GM12872 (cell line): ENCODE measurements around the gene PRR22.

ENCODE experiments used
- CTCF ChIP-seq: IDR thresholded peaks from 3 replicates; pipeline ENCODE4 v1.5.1; 2011; ENCODE audit warnings: low read depth, mild to moderate bottlenecking, low read length, moderate library complexity; ENCODE audit not compliant: insufficient read depth

The PRR22 gene

GRCh38 chr19:5798244-5798643 is 13.7 kb upstream of the PRR22 start:
- TF ChIP-seq CTCF, result no peak

DNA sequence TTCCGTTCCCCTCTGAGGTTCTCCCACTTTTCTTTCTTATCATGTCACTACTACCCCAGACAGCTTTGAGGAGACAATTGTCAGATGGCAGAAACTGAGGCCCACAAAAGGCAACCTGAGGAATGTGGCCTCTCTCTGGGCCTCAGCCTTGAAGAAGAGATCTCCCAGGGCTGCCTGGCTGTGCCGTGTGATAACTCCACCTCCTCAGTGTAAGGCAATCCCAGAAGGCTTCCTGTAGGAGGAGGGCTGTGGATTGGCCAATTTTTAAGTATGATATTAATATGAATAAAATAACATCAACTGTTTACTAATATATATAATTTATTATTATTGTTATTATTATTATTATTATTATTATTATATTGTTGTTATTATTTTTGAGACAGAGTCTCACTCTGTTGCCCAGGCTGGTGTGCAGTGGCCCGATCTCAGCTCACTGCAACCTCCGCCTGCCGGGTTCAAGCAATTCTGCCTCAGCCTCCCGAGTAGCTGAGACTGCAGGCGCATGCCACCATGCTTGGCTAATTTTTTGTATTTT is 10.9 kb upstream of the PRR22 start:
- no peak for TF ChIP-seq CTCF

- TF ChIP-seq CTCF, result no peak
Measured at GRCh38 chr19:5793188-5793587, 8.6 kb upstream of the PRR22 start.

GRCh38 chr19:5792224-5792623 is 7.7 kb upstream of the PRR22 start:
- TF ChIP-seq CTCF, result no peak

GRCh38 chr19:5790559-5791520 is 6.3 kb upstream of the PRR22 start, which contains the start of gene DUS3L:
TSS of gene DUS3L (minus strand) at chr19:5791163. CDS start at chr19:5791141, 22 bp downstream.
- TF ChIP-seq CTCF, result no peak

DNA sequence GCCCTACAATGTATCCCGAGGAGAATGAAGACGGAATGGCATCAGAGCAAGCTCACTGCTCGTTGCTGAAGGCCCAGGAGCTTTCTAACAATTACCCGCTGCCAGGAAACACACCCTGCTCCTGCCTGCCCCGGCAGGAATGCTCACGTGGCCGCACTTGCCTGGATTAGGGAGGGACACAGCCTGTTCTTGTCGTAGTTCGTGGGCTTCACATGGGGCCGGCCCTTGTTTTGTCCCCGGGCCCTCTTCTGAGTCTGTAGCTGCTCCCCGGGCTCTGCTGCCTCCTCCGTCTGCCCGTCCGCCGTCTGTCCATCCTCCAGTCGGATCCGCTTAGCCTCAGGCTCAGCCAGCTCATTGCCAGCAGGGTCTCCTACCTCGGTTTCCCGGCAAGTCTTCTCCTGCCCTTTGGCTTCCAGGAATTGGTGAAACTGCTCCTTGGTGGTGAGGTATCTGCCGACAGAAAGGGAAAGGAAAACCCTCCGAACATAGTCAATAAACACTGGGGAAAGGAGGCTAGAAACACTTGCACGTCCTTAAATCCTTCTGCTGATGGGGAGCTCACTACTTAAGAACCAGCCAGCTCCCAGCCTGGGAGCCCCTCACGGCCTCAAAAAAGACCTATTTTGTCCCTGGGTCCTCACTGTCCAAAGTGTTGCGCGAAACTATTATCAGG is 5.5 kb upstream of the PRR22 start:
- no peak for TF ChIP-seq CTCF

GRCh38 chr19:5789351-5789761 is 4.8 kb upstream of the PRR22 start:
- TF ChIP-seq CTCF, result no peak
